ENCODE measurements around the gene ATP8A2.

ATP8A2 gene

GRCh38 chr13:25570185-25570584 is 198.4 kb downstream of the ATP8A2 start:
- no peak for TF ChIP-seq FOXP2 (optimal IDR thresholded peaks at IDR 0.05; ENCODE audit: borderline replicate concordance, extremely low read depth, extremely low read length, insufficient read depth)
- TF ChIP-seq TAF1 (IDR thresholded peaks at IDR 0.05; ENCODE audit: borderline replicate concordance, insufficient read depth, low read length), result no peak
- TF ChIP-seq SIN3A (IDR thresholded peaks at IDR 0.05; ENCODE audit: borderline replicate concordance, insufficient read depth, low read length), result no peak
- no peak for TF ChIP-seq POLR2AphosphoS5 (IDR thresholded peaks at IDR 0.05; ENCODE audit: low read depth, low read length)
- TF ChIP-seq REST (IDR thresholded peaks at IDR 0.05; ENCODE audit: insufficient read depth in 1 of 2, low read depth in 2 of 2, low read length in 2 of 2), result no peak

- no peak for TF ChIP-seq SIN3A (IDR thresholded peaks at IDR 0.05; ENCODE audit: borderline replicate concordance, insufficient read depth, low read length)
- TF ChIP-seq FOXP2 (optimal IDR thresholded peaks at IDR 0.05; ENCODE audit: borderline replicate concordance, extremely low read depth, extremely low read length, insufficient read depth), result no peak
- TF ChIP-seq POLR2AphosphoS5 (IDR thresholded peaks at IDR 0.05; ENCODE audit: low read depth, low read length), result no peak
- TF ChIP-seq REST (IDR thresholded peaks at IDR 0.05; ENCODE audit: insufficient read depth in 1 of 2, low read depth in 2 of 2, low read length in 2 of 2), result no peak
These were observed 199.5 kb downstream of the ATP8A2 start for GRCh38 chr13:25571237-25571636.

- TF ChIP-seq TAF1 (IDR thresholded peaks at IDR 0.05; ENCODE audit: borderline replicate concordance, insufficient read depth, low read length), result no peak
- no peak for TF ChIP-seq SIN3A (IDR thresholded peaks at IDR 0.05; ENCODE audit: borderline replicate concordance, insufficient read depth, low read length)
- TF ChIP-seq FOXP2 (optimal IDR thresholded peaks at IDR 0.05; ENCODE audit: borderline replicate concordance, extremely low read depth, extremely low read length, insufficient read depth), result no peak
- TF ChIP-seq POLR2AphosphoS5 (IDR thresholded peaks at IDR 0.05; ENCODE audit: low read depth, low read length), result no peak
- no peak for TF ChIP-seq REST (IDR thresholded peaks at IDR 0.05; ENCODE audit: insufficient read depth in 1 of 2, low read depth in 2 of 2, low read length in 2 of 2)
These were observed 202.9 kb downstream of the ATP8A2 start for GRCh38 chr13:25574437-25575411.

GRCh38 chr13:25575562-25575961 is 203.8 kb downstream of the ATP8A2 start:
- TF ChIP-seq SIN3A (IDR thresholded peaks at IDR 0.05; ENCODE audit: borderline replicate concordance, insufficient read depth, low read length) (no peak), REST (IDR thresholded peaks at IDR 0.05; ENCODE audit: insufficient read depth in 1 of 2, low read depth in 2 of 2, low read length in 2 of 2) (no peak), FOXP2 (optimal IDR thresholded peaks at IDR 0.05; ENCODE audit: borderline replicate concordance, extremely low read depth, extremely low read length, insufficient read depth) (no peak), TAF1 (IDR thresholded peaks at IDR 0.05; ENCODE audit: borderline replicate concordance, insufficient read depth, low read length) (no peak), POLR2AphosphoS5 (IDR thresholded peaks at IDR 0.05; ENCODE audit: low read depth, low read length) (no peak)

All from PFSK-1 (cell line).